Cardiac fibroblast (primary cell): ENCODE measurements around the gene NRDC.

Experiments
- DNase-seq, 2 donors: peaks; one replicate each; pipeline versions ENCODE4 v3.0.0 to v3.0.0-alpha.2; 2010; ENCODE audit warnings: low read depth in 2 of 2
- H3K4me3 ChIP-seq, 2 donors: replicated peaks in 1 of 2; 1 replicate in 1 of 2; 2 replicates in 1 of 2; pipeline ENCODE4 v1.5.1; 2011; ENCODE audit warnings: low read depth in 2 of 2, low read length in 2 of 2, mild to moderate bottlenecking in 2 of 2, moderate library complexity in 1 of 2
- CTCF ChIP-seq: IDR thresholded peaks from one replicate; pipeline ENCODE4 v1.5.1; 2011; ENCODE audit warnings: low read depth, mild to moderate bottlenecking, low read length, inconsistent platforms

Gene NRDC

GRCh38 chr1:51756290-51756689, 122.2 kb downstream of the NRDC start:
- no peak for DNase-seq
- no peak for TF ChIP-seq CTCF

GRCh38 chr1:51755437-51755836, 123.1 kb downstream of the NRDC start:
- DNase-seq, result no peak
- H3K4me3 ChIP-seq, result no peak overlapping the region
- TF ChIP-seq CTCF, result no peak

More at GRCh38 chr1:51756290-51756689, 122.2 kb downstream of the NRDC start:
- no peak overlapping the region for H3K4me3 ChIP-seq

- no peak overlapping the region for H3K4me3 ChIP-seq
- no peak for TF ChIP-seq CTCF
- DNase-seq, result no peak
These were observed 123.9 kb downstream of the NRDC start for GRCh38 chr1:51754666-51755065.

- H3K4me3 ChIP-seq, result no peak overlapping the region
- TF ChIP-seq CTCF, result no peak
- no peak for DNase-seq
These were observed 124.6 kb downstream of the NRDC start for GRCh38 chr1:51753969-51754368.

GRCh38 chr1:51752073-51752948, 126.2 kb downstream of the NRDC start:
- no peak overlapping the region for H3K4me3 ChIP-seq
- no peak for DNase-seq
- peak; percentile 8 for TF ChIP-seq CTCF

GRCh38 chr1:51750729-51751128, 127.8 kb downstream of the NRDC start:
- no peak for TF ChIP-seq CTCF
- H3K4me3 ChIP-seq, result no peak overlapping the region
- DNase-seq, result peak; percentile 38 to 80
